HCT116 (cell line): Measurements from ENCODE around the gene NOL4L. TPM values are rescaled to one million over a fixed set of nuclear protein-coding genes. Genes with fewer than 3 reads are reported as not detected.

Source experiments
- ATAC-seq: fragments of 200-7000 bp; cut with Tn5 transposase; 2 replicates; pipeline ENCODE4 v1.9.1; 2020; ENCODE audit warnings: mild to moderate bottlenecking, moderate library complexity
- BruUV-seq: library from RNA; stranded (reverse); fragments of 400-500 nt; replicated peaks from 2 replicates; lab custom pipeline; 2021; lab: Mats Ljungman, UMichigan
- CTCF ChIA-PET: fragments of 300-600 bp; sonication (Branson Sonifier 250); formaldehyde crosslinking; loops from one replicate; lab custom pipeline; 2021; ENCODE audit warnings: antibody characterized with exemption; lab: Charles Lee
- POLR2A ChIA-PET: fragments of 300-600, 350-600 bp; sonication (Branson Sonifier 250); formaldehyde crosslinking; loops from one replicate; lab custom pipeline; 2021; ENCODE audit warnings: antibody characterized with exemption; lab: Charles Lee
- RAD21 ChIA-PET, 2 experiments: fragments of 300-600 bp; sonication (Branson Sonifier 250); formaldehyde crosslinking; loops; one replicate each; lab custom pipeline; 2023; ENCODE audit warnings: low total read pairs in 2 of 2; ENCODE audit not compliant: uncharacterized antibody in 2 of 2, unreplicated experiment in 2 of 2, low non-redundant PET in 1 of 2; lab: Charles Lee
- DNase-seq: peaks from one replicate; pipeline ENCODE4 v3.0.0-alpha.2; 2010; ENCODE audit warnings: low read depth, low spot score
- H2AFZ ChIP-seq: fragments of 200-600 bp; shearing (Covaris generic), sonication (generic); 2 replicates; pipeline ENCODE4 v1.6.1; 2017; ENCODE audit warnings: low read depth, mixed run types, mixed read lengths, antibody characterized with exemption, low read length; ENCODE audit not compliant: poor library complexity, severe bottlenecking
- H3K27ac ChIP-seq: 2 replicates; pipeline ENCODE4 v1.5.1; 2012; ENCODE audit warnings: low read depth, low read length
- H3K27me3 ChIP-seq: fragments of 200-600 bp; sonication (generic); 2 replicates; pipeline ENCODE4 v1.6.1; 2016; ENCODE audit warnings: mixed run types, low read length, mixed read lengths; ENCODE audit not compliant: insufficient read depth
- H3K36me3 ChIP-seq, 2 experiments: fragments of 200-500 bp in 1 of 2; fragments of 200-600 bp in 1 of 2; sonication (Bioruptor generic) in 1 of 2; sonication (generic) in 1 of 2; 2 replicates each; pipeline versions ENCODE4 v1.5.1 to v1.6.1; 2014 to 2016; ENCODE audit warnings: low read length in 2 of 2, inconsistent platforms in 1 of 2, mixed read lengths in 1 of 2, mixed run types in 1 of 2; ENCODE audit not compliant: insufficient read depth in 2 of 2, control insufficient read depth in 1 of 2
- H3K4me1 ChIP-seq, 2 experiments: fragments of 200-600 bp in 1 of 2; sonication (generic) in 1 of 2; 2 replicates each; pipeline versions ENCODE4 v1.5.1 to v1.6.1; 2012 to 2017; ENCODE audit warnings: low read length in 2 of 2, inconsistent platforms in 1 of 2, mild to moderate bottlenecking in 1 of 2, mixed read lengths in 1 of 2, mixed run types in 1 of 2, moderate library complexity in 1 of 2; ENCODE audit not compliant: insufficient read depth in 2 of 2, control insufficient read depth in 1 of 2
- H3K4me2 ChIP-seq: fragments of 200-600 bp; sonication (generic); 2 replicates; pipeline ENCODE4 v1.6.1; 2017; ENCODE audit warnings: mixed run types, low read length, mixed read lengths
- H3K4me3 ChIP-seq, 2 experiments: fragments of 200-600 bp in 1 of 2; sonication (generic) in 1 of 2; replicated peaks in 1 of 2; 2 replicates each; pipeline ENCODE4 v1.5.1; 2011 to 2016; ENCODE audit warnings: low read length in 2 of 2, control low read depth in 1 of 2, low read depth in 1 of 2, mild to moderate bottlenecking in 1 of 2, mixed read lengths in 1 of 2, mixed run types in 1 of 2
- H3K79me2 ChIP-seq: fragments of 200-600 bp; sonication (generic); 2 replicates; pipeline ENCODE4 v1.6.1; 2017; ENCODE audit warnings: mild to moderate bottlenecking, mixed run types, low read length, moderate library complexity, mixed read lengths; ENCODE audit not compliant: insufficient read depth
- H3K9ac ChIP-seq: fragments of 200-600 bp; sonication (generic); 2 replicates; pipeline ENCODE4 v1.6.1; 2016; ENCODE audit warnings: low read length, mixed read lengths
- H3K9me2 ChIP-seq: fragments of 200-600 bp; sonication (generic), shearing (Covaris generic); 2 replicates; pipeline ENCODE4 v1.6.1; 2017; ENCODE audit warnings: mixed run types, mild to moderate bottlenecking, moderate library complexity; ENCODE audit not compliant: insufficient read depth
- H3K9me3 ChIP-seq, 2 experiments: fragments of 200-500 bp in 1 of 2; fragments of 200-600 bp in 1 of 2; sonication (Bioruptor generic) in 1 of 2; sonication (generic) in 1 of 2; 2 replicates each; pipeline ENCODE4 v1.6.1; 2014 to 2017; ENCODE audit warnings: low read length in 2 of 2, mixed read lengths in 2 of 2, inconsistent platforms in 1 of 2, low read depth in 1 of 2, mild to moderate bottlenecking in 1 of 2, mixed run types in 1 of 2, moderate library complexity in 1 of 2; ENCODE audit not compliant: control insufficient read depth in 1 of 2, insufficient read depth in 1 of 2
- H4K20me1 ChIP-seq: fragments of 200-600 bp; sonication (generic), shearing (Covaris generic); 2 replicates; pipeline ENCODE4 v1.6.1; 2017; ENCODE audit warnings: mixed run types, mild to moderate bottlenecking, moderate library complexity; ENCODE audit not compliant: insufficient read depth
- CBX3 ChIP-seq: IDR thresholded peaks from 2 replicates; pipeline ENCODE4 v1.6.1; 2012; ENCODE audit warnings: low read depth
- CEBPB ChIP-seq: IDR thresholded peaks from 2 replicates; pipeline ENCODE4 v1.6.1; 2012; ENCODE audit warnings: low read depth
- EGR1 ChIP-seq: IDR thresholded peaks from 2 replicates; pipeline ENCODE4 v1.6.1; 2012; ENCODE audit warnings: low read depth
- ELF1 ChIP-seq: IDR thresholded peaks from 2 replicates; pipeline ENCODE4 v1.6.1; 2012; ENCODE audit warnings: low read depth, borderline replicate concordance
- EZH2phosphoT487 ChIP-seq: fragments of 200-600 bp; IDR thresholded peaks from 2 replicates; pipeline ENCODE4 v1.6.1; 2018; ENCODE audit warnings: antibody characterized with exemption, borderline replicate concordance
- FOSL1 ChIP-seq: IDR thresholded peaks from 2 replicates; pipeline ENCODE4 v1.6.1; 2012; ENCODE audit warnings: low read depth
- MAX ChIP-seq: IDR thresholded peaks from 2 replicates; pipeline ENCODE4 v1.6.1; 2012
- POLR2AphosphoS5 ChIP-seq: IDR thresholded peaks from 2 replicates; pipeline ENCODE4 v1.6.1; 2011; ENCODE audit warnings: mild to moderate bottlenecking, low read depth, low read length, moderate library complexity
- RAD21 ChIP-seq: IDR thresholded peaks from 2 replicates; pipeline ENCODE4 v1.6.1; 2012; ENCODE audit warnings: low read depth, mild to moderate bottlenecking
- REST ChIP-seq: IDR thresholded peaks from 2 replicates; pipeline ENCODE4 v1.6.1; 2012; ENCODE audit warnings: low read depth
- SIN3A ChIP-seq: IDR thresholded peaks from 2 replicates; pipeline ENCODE4 v1.6.1; 2012; ENCODE audit warnings: low read depth
- SP1 ChIP-seq: IDR thresholded peaks from 2 replicates; pipeline ENCODE4 v1.6.1; 2012; ENCODE audit warnings: low read depth
- SRF ChIP-seq: IDR thresholded peaks from 2 replicates; pipeline ENCODE4 v1.6.1; 2012; ENCODE audit warnings: low read depth
- TCF7L2 ChIP-seq: IDR thresholded peaks from 2 replicates; pipeline ENCODE4 v1.7.0; 2011; ENCODE audit warnings: borderline replicate concordance, inconsistent platforms; ENCODE audit not compliant: insufficient read depth, insufficient read length; ENCODE audit errors: extremely low read depth
- YY1 ChIP-seq: IDR thresholded peaks from 2 replicates; pipeline ENCODE4 v1.6.1; 2011; ENCODE audit warnings: low read length, low read depth, moderate library complexity, mild to moderate bottlenecking; ENCODE audit not compliant: insufficient replicate concordance; ENCODE audit errors: extremely low read depth
- ZBTB33 ChIP-seq: IDR thresholded peaks from 2 replicates; pipeline ENCODE4 v1.6.1; 2011; ENCODE audit warnings: mild to moderate bottlenecking, low read length, moderate library complexity; ENCODE audit not compliant: insufficient replicate concordance; ENCODE audit errors: extremely low read depth
- ZFX ChIP-seq: fragments of 450-650 bp; IDR thresholded peaks from 2 replicates; pipeline ENCODE4 v1.6.1; 2017
- ZNF274 ChIP-seq: fragments of 200-500 bp; sonication (Bioruptor generic); IDR thresholded peaks from 2 replicates; pipeline ENCODE4 v1.6.1; 2014; ENCODE audit warnings: mild to moderate bottlenecking, low read depth, low read length, inconsistent platforms
- intact Hi-C: fragments of 100-400 bp; cut with micrococcal nuclease; formaldehyde crosslinking; loops from 2 replicates; pipeline ENCODE4 v1.10.0; 2022
- total RNA-seq: library from RNA; stranded (reverse); gene quantifications from one replicate; pipeline ENCODE4 v1.2.1, GENCODE V29; 2021; ENCODE audit not compliant: unreplicated experiment
- TF ChIP-seq, protein P1 (sequence below), 3 experiments: fragments of 200-600 bp in 1 of 3; sonication (generic) in 1 of 3; IDR thresholded peaks in 2 of 3; conservative IDR thresholded peaks in 1 of 3; 2 replicates each; pipeline ENCODE4 v1.5.1; 2012 to 2017; ENCODE audit warnings: low read depth in 2 of 3, low read length in 2 of 3, antibody characterized with exemption in 1 of 3, borderline replicate concordance in 1 of 3, control low read depth in 1 of 3, mild to moderate bottlenecking in 1 of 3, mixed read lengths in 1 of 3, mixed run types in 1 of 3, moderate library complexity in 1 of 3; ENCODE audit not compliant: insufficient read depth in 1 of 3
- TF ChIP-seq, protein P2 (sequence below): IDR thresholded peaks from 2 replicates; pipeline ENCODE4 v1.6.1; 2012

The NOL4L gene
- total RNA-seq, 1 experiment from 2014 or later: 5.9 TPM

DNA sequence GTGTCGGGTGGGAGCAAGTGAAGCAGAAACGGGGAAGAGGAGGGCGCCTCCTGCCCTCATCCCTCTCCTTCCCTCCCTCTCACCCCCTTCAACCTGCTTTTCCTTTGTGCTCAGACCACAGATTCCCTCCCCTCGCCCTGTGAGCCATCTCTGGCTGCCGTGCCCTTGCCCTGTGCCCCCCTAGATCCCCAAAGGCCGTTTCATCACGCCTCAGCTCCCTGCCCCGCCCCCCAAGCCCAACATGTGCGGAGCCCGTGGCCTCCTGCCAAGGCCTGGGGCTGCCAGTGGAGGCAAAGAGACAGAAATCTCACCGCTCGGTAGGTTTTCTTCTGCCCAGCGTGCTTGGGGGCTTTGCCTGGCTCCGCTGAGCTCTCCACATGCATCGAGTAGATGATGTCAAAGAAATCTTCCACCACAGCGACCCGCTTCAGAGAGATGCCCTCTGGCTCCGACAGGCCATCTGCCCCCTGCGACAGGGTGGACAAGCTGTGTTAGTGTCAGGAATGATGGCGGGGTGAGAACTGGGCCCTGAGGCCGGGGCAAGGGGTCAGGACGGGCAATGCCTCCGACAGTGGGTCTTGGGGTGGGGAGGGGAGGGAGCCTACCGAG lies 57.6 kb downstream of the NOL4L start:
- Histone ChIP-seq H3K4me1 (no peaks in the 10 kb centered on the region), H3K9ac (no peak overlapping the region), H4K20me1 (no peaks in the 10 kb centered on the region), H3K4me3 (no peak overlapping the region)
- intact Hi-C loops: loop anchor here (10.0 kb wide), 1 partner anchor 247 kb away; no protein-coding TSS in a partner anchor
- no peak for TF ChIP-seq TCF7L2
- no peak for TF ChIP-seq CEBPB
- TF ChIP-seq FOSL1: no peak
- TF ChIP-seq RAD21: no peak
- TF ChIP-seq SIN3A: no peak
- TF ChIP-seq EZH2phosphoT487: no peak
- no peak for TF ChIP-seq ZBTB33
- no peak for TF ChIP-seq EGR1
- TF ChIP-seq ZNF274: no peak
- no peak for TF ChIP-seq SP1
- TF ChIP-seq, protein P1, sequence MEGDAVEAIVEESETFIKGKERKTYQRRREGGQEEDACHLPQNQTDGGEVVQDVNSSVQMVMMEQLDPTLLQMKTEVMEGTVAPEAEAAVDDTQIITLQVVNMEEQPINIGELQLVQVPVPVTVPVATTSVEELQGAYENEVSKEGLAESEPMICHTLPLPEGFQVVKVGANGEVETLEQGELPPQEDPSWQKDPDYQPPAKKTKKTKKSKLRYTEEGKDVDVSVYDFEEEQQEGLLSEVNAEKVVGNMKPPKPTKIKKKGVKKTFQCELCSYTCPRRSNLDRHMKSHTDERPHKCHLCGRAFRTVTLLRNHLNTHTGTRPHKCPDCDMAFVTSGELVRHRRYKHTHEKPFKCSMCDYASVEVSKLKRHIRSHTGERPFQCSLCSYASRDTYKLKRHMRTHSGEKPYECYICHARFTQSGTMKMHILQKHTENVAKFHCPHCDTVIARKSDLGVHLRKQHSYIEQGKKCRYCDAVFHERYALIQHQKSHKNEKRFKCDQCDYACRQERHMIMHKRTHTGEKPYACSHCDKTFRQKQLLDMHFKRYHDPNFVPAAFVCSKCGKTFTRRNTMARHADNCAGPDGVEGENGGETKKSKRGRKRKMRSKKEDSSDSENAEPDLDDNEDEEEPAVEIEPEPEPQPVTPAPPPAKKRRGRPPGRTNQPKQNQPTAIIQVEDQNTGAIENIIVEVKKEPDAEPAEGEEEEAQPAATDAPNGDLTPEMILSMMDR (IDR thresholded peaks at IDR 0.05 in 2 of 3, conservative IDR thresholded peaks at IDR 0.05 in 1 of 3; ENCODE audit: borderline replicate concordance in 1 of 3, insufficient read depth in 1 of 3, low read depth in 2 of 3, low read length in 2 of 3): no peak
- TF ChIP-seq ZFX: no peak
- no peak for TF ChIP-seq ELF1
- TF ChIP-seq MAX: no peak
- TF ChIP-seq SRF: no peak
- TF ChIP-seq POLR2AphosphoS5: no peak
- no peak for TF ChIP-seq REST
- TF ChIP-seq, protein P2, sequence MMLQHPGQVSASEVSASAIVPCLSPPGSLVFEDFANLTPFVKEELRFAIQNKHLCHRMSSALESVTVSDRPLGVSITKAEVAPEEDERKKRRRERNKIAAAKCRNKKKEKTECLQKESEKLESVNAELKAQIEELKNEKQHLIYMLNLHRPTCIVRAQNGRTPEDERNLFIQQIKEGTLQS: no peak
- no peak for TF ChIP-seq CBX3
- TF ChIP-seq YY1: no peak
- TF ChIP-seq, all 23 proteins: peak for 0
- DNase-seq (no peak), ATAC-seq (no peak)
- RAD21 ChIA-PET: no interaction called here
- Histone ChIP-seq H3K79me2 (no peaks in the 10 kb centered on the region), H3K27me3 (no peaks in the 10 kb centered on the region), H3K4me2 (no peak overlapping the region), H3K36me3 (no peaks in the 10 kb centered on the region), H3K9me2 (no peaks in the 10 kb centered on the region), H3K27ac (no peak overlapping the region), H3K9me3 (no peaks in the 10 kb centered on the region), H2AFZ (no peak overlapping the region)
- CTCF ChIA-PET: interaction anchor here (7.6 kb wide), 1 partner anchor 124 kb away, joined by 117 read pairs; no protein-coding TSS in a partner anchor
- BruUV-seq: no TSS peak
- POLR2A ChIA-PET: no interaction called here
